Measurements from ENCODE around the gene SAG.

The SAG gene

DNA sequence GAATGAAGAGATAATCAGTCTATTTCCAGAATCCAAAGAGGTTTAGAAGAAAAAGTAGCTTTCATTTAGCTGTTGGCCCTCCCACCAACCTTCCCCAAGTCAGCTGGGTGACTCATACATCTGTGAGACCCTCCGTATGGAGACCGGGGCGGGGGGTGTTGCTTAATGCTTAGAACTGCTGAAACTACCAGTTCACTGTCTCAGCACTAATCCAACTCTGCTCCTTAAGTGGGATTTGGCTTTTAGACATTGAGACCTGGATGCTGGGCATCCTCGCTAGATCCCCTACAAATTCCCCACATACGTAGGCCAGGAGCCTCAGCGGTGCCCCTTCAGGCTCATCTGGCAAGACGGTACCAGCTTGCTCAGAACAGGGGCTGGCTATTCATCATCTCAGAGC is at the start of gene SAG:
Gene SAG (plus strand): TSS at position 252 of the 400 bp plus-strand sequence. CDS start 1,374 bp downstream, outside the sequence.
- DNase-seq (ENCODE audit: low read depth in 2 of 2) = no peak

DNA sequence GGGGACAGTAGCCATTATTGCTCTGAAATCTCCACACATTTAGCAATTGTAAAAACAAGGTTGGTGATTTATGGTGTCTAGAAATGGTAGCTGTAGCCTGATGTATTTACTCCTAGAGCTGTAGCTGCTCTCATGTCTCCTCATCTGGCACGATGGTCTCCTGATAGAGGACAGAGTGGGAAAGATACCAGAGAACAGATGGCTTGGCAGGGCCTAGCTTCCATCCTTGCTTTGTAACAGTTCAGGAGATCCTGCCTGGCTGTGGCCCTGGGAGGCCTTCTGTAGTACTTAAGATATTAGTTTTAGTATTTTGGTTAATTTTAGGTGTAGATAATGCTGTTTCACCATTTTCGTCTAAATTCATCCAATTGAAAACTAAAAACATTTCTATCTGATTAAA is 49.4 kb upstream of the SAG start:
- DNase-seq (ENCODE audit: low read depth in 2 of 2) = no peak

DNA sequence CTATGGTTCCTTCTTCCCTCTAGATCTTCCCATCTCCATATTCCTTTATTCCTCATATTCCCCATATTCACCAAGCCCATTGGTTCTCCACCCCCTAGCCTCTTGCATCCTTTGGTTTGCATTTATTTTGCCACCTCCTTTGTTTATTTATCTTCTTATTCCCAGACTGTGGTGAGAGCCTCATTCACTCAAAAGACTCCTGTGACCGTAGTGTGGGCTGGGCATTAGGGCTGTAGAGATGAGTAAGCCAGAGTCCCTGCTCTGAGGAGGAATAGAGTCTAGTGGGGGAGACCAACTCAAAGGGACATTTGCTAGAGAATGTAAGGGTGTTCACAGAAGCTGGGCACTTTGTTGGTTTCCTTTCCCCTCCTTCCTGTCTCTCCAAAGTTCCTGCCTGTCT is 47.9 kb upstream of the SAG start:
- no peak for DNase-seq (ENCODE audit: low read depth in 2 of 2)

DNA sequence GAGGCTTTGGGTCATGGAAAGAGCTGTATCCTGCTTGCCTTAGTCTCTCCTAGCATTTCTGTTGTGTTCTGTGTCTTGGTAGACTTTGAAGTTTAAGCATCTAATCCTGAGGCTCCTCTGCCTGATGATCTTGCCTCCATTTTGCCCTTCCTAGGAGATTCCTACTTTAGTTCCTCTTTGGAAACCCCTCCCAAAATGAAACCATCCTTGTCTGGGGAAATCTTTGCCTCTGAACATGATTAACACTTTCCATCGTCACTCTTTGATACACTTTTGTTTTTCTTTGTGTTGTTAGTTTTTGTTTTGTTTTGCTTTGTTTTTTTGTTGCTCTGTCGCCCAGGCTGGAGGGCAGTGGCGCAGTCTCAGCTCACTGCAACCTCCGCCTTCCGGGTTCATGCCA is 47.0 kb upstream of the SAG start:
- no peak for DNase-seq (ENCODE audit: low read depth in 2 of 2)

DNA sequence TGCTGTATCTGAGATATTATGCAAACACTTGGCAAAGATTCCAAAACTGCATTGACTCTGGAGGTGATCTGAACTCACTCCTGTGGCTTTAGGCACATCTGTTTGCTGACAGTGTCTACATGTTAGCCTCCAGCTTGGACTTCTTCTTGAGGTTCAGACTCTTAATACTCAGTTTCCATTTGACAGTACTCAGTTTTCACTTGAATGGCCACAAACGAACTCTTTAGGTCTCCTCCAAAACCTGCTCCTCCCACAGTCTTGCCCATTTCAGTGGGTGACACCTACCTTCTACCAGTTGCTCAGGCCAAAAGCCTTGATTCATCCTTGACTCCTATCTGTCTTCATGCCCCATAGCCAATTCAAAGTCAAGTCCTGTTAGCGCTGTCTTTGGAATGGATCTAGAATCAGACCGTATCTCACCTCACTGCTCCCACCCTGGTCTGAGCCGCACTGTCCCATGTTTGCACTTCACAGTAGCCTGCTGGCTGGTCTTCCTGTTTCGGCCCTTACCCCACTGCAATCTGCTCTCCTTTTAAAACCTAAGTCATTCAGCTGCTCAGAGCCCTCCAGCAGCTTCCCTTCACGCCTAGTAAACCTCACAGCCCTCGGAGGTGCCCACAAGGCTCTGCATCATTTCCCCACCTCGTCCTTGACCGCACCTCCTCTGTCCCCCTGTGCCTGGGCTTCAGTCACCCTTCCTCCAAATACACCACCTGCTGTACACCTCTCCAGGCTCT is 45.6 kb upstream of the SAG start:
- no peak for DNase-seq (ENCODE audit: low read depth in 2 of 2)

DNA sequence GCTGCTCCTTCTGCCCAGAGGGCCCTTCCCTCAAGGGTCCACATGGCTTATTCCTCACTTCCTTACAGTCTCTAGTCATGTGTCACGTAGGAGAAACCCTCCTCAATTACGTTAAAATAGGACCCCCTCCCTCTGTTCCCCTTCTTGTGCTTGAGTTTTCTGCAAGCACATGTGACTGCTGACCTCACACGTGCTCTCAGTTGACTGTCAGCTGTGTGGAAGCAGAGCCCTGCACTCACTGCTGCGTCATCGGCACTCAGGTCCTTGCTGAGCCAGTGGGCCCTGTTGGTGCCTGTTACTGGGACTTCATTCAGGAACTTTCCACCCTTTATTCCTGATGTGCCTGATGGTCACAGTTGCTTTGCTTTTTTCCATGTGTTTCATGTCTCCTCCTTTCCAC is 45.1 kb upstream of the SAG start:
- no peak for DNase-seq (ENCODE audit: low read depth in 2 of 2)

DNA sequence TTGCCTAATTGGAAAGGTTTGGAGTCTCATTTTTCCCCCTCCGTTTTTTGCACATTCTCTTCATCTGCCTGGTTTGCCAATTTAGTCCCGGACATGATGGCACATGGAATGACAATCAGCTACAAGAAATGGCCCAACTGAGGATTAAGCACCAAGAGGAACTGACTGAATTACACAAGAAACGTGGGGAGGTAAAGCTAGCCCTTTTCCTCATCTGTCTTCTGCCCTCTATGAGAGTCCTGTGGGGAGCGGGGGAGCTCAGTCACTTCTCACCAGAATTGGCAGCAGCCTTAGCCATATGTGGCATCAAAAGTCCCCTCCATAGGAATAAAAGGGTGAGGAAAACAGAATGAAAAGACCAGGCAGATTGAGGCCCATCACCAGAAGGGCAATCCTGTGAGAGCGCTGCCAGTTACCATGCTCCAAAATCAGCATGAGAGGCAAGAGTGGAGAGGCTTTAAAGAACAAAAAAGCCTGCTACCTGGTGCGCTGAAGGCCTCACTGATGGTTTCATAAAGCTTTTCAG is 44.5 kb upstream of the SAG start:
- no peak for DNase-seq (ENCODE audit: low read depth in 2 of 2)

DNA sequence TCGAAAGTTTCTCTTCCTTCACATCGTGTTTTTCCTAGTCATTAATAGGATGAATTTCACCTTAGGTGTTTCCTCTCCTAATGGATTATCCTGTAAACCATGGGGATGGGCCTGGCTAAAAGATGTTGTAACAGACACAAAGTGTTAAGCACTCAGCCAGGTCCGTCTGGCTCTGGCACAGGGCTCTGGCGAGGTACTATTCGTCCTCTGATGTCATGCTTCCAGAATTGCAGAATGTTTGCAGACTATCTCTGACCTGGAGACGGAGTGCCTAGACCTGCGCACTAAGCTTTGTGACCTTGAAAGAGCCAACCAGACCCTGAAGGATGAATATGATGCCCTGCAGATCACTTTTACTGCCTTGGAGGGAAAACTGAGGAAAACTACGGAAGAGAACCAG is 42.9 kb upstream of the SAG start:
- DNase-seq (ENCODE audit: low read depth in 2 of 2) = no peak

DNA sequence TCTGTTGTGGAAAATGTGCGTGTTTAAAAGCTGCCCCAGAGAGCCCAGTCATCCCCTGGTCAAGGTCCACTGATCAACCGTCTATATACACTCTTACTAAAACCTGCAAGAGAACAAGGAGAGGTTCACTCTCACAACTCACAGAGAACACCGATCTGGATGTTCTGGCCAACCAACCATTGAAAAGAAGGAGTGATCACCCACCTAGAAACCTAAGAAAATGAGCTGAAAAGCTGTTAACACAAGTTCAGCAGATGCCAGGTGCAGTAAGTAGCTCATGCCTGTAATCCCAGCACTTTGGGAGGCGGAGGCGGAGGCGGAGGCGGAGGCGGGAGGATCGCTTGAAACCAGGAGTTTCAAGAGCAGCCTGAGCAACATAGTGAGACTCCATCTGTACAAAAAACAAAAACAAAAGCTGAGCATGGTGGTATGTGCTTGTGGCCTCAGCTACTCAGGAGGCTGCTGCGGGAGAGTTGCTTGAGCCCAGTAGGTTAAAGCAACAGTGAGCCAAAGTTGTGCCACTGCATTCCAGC is 41.7 kb upstream of the SAG start:
- no peak for DNase-seq (ENCODE audit: low read depth in 2 of 2)

DNA sequence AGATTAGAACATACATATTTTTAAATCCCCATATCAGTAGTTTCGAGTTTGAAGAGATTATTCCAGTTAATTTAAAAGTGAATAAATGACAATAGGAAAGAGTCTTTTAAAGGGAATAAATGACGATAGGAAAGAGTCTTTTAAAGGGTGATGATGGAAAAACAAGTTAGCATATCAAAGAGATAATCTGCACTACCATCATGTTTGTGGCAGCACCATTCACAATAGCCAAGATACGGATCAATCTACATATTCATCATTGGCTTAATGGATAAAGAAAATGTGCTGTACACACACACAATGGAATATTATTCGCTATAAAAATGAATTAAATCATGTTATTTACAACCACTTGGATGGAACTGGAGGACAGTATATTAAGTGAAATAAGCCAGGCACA is 41.1 kb upstream of the SAG start:
- DNase-seq (ENCODE audit: low read depth in 2 of 2) = no peak

DNA sequence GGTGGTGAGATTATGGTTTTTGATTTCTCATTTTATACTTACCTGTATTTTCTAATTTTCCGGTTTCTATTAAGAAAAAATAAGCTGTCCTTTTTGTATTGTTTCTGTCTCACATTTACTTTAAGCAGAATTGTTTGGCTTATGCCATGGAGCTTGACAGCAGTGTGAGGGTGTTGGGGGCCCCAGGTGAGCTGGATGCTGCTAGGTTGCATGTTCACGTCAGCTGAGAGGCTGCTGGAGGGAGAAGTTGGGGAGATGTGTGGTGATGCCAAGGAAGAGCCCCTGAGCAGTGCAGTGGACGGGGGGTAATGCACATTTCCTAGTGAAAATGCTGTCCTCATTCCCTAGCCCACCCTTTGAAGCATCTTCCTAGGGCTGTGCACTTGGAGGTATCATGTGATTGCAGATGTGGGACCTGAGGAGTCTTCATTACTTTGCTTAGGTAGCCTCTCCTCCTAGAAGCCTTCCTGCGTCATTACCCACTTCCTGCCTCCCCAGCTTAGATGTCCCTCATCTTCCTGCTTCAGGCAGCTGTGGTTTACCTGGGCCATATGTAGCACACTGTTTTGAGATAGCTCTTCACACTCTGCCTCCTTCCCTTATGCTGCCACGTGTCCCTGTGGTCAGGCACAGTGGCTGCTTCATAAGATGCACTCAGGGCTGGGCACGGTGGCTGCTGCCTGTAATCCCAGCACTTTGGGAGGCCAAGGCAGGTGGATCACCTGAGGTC is 39.9 kb upstream of the SAG start:
- DNase-seq (ENCODE audit: low read depth in 2 of 2) = peak; percentile 50 to 60

DNA sequence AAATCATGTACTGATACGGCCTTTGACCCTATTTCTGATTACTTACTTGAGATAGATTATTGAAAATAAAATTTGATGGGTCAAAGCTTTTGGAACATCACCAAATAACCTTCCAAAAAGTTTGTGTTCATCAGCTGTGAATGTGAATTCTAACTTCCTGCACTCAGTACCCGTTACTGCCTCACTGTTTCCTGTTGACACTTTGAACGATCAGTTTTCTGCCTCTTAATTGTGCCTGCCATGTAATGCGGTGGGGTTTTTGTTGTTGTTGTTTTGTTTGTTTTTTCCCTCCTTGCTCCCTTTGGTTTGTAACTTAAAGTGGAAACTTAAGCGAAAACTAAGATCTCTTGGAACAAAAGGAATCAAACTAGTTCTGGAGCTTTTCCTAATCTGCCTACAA is 37.2 kb upstream of the SAG start:
- DNase-seq (ENCODE audit: low read depth in 2 of 2) = no peak

DNA sequence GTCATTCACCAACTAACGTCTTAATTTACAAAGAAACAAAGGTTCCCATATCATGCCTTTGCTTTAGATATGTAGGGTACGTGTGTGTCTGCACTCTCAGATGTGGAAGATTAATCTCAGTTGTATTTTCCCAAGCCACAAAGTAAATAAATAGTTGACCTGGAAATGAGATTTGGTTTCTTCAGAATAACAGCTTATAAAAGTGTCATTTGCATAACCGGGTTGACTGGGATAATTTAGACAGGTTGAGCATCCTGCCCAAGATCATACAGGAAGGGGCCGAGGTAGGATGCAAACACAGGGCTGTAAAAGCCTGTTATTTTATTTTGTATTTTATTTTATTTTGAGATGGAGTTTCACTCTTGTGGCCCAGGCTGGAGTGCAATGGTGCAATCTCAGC is 36.7 kb upstream of the SAG start:
- no peak for DNase-seq (ENCODE audit: low read depth in 2 of 2)

DNA sequence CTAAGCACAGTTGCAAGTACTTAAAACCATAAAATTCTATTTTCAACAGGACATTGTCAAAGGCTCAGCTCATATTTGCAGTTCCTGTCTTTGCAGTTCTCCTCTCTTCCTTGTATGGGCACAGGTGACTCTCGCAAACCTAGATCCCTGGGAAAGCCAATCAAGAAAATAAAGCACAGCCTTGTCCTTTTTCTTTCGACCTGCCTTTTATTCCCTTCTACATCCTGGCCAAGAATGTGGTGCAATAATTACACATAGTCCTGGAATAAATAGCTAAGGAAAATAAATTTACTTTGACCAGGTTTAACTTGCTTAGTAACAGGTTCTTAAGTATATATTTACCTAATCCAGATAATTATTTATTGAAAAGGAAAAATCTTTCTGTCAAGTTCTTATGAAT is 35.9 kb upstream of the SAG start:
- DNase-seq (ENCODE audit: low read depth in 2 of 2) = no peak

DNA sequence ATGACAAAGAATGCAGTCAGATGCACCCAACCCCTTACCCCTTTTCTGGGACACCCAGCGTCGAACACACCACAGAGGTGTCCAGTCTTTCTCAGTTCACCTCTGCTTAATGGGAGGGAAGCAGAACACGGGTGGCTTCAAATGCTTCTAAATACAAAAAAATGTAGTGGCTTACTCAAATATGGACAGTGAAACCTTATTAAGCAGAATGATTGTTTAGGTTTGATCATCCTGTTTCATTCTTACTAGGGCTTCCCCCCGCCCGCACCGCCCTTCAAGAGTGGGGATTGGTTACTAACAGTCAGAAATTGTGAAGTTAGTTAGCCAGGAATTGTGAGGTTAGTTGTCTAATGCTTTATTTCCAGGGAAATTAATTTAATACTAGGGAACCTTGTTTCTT is 34.5 kb upstream of the SAG start:
- peak in 1 of 2 donors; percentile 17 for DNase-seq (ENCODE audit: low read depth in 2 of 2)

DNA sequence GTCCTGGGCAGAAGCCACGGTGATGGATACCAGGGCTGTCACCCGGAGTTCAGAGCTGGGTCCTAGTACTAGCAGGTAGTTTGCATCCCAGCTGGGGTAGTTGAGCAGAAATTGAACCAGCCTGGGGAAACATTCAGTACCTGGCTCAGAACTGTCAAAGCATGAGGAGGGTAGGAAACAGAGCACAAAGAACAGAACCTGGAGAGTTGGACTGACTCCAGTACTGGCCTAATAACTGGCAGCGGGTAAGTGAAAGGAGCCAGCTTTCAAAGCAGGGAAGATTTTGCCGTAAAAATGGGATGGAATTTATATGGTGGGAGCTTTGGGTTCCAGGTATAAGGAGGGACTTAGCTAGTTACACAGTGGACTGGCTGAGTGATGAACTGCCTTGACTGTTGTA is 32.4 kb upstream of the SAG start:
- DNase-seq (ENCODE audit: low read depth in 2 of 2) = no peak

DNA sequence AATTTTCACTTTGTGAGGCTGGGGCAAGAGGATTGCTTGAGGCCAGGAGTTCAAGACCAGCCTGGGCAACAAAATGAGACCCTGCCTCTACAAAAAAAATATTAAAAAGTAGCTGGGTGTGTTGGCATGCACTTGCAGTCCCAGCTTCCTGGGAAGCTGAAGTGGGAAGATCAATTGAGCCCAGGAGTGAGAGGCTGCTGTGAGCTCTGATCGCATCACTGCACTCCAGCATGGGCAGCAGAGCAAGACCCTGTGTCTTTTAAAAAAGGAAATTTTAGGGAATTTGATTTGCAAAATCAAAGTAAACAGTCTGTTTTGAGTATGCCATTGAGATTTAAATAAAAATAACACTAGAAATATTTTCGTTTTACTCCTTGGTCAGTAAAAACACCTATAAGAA is 28.7 kb upstream of the SAG start:
- DNase-seq (ENCODE audit: low read depth in 2 of 2) = no peak

DNA sequence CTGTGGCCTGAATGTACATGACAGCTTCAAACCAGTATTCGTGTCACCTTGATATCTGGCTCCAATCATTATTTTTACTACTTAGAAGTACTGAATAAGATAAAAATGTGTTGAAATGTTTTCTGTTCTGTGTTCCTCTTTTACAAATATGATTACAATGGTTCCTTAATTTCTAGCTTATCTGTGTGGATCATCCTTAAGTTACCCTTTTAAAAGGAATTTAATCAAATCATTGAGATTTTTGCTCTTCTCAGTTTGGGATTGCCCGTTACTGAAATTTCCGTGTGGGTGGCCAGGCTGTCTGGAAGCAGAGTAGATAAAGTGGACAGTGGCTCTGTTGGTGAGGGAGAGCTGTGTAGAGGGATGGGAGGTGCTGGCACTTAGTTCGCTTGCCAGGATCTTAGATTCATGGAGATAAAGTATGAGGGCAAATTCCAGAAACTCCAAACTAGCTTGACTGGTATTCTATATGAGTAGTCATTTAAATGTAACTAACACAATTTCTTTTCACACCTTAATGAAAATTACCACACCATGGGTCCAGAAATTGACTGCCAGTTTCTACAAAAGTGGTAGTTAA is 27.4 kb upstream of the SAG start:
- DNase-seq (ENCODE audit: low read depth in 2 of 2) = no peak

DNA sequence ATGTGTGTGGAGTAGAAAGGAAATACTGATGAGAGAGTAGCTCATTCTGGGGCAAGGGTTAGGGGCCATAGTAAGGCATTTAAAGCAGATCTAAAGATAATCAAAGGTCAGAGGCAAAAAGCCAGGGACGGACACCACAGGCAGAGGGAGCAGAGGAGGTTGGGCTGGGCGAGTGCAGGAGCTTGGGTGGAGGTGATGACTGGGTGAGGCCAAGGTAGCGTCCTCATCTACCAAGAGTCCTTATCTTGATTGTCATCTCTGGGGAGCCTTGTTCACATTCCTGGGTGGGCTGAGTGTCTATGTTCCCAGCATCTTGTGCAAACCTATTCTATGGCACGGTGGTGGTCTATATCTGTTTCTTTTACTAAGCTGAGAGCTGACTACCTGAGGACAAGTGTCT is 26.1 kb upstream of the SAG start:
- no peak for DNase-seq (ENCODE audit: low read depth in 2 of 2)

DNA sequence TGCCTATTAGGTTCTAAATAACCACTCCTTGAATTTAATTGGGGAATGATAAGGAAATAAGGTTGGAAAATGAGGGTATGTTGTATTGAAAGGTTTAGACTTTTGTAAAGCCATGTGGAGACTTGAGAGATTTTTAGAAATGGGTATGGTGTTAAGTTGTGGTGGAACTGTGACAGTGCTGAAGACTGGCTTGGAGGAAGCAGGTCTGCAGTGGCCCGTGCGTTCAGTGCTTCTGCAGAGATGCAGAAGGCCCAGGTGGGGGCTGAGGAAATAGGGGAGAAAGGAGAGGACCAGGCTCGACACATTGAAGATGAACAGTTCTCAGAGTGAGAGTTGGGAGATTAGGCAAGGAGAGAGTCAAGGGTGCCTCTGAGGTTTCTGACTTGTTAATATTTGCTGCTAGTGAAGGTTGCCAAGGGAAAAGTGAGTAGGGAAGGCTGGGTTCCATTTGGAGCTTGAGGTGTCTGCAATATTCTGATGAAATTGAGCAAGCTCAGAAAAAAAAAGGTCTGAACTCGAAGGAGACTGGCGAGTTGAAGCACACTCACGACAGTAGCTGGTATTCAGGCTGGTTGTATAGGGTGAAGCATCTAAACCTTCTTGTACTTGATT is 25.5 kb upstream of the SAG start:
- no peak for DNase-seq (ENCODE audit: low read depth in 2 of 2)

DNA sequence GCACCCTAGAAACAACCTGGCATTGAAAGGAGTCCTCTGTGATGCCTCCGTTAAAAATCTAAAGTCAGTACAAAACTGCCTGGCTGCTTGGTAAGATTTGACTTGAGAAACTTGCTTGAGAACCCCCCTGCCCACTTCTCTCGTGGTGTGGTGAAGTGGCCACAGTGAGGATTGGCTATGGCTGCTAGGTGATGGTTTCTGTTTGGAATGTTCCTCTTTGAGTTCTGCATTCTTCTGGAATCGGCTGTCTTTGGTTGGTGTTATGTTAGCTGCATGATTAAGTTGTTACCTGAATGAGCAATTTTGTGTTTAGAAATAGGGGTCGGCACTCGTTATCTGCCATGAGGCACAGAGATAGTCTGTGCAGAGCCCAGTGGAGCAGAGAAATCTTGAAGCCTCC is 21.7 kb upstream of the SAG start:
- no peak for DNase-seq (ENCODE audit: low read depth in 2 of 2)

DNA sequence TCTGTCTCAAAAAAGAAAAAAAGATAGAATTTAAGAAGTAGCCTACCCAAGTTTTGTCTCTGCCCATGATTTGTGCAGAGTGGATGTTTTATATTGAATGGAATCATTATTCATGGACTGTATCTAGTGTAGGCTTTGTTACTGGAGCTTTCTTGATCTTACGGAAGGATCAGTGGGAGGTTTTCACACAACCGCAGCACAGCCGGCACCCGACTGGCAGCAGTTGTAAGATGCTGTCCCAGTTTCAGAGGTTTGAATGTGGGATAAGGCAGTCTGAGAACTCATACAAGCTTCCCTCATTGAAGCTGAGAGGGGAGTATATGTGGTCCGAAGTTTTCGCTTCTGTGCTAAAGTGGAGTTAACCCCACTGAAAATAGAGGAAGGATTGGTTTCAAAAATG is 19.7 kb upstream of the SAG start:
- DNase-seq (ENCODE audit: low read depth in 2 of 2) = no peak

Data from stimulated activated CD8-positive, alpha-beta memory T cell treated with anti-CD3 and anti-CD28 coated beads, Interleukin-2, amount 100 ng/mL, for 48 hours (primary cell).